Muscle layer of colon (tissue), 2 donors: ENCODE measurements around the gene TBC1D4.

Source experiments
- H3K27ac ChIP-seq: one replicate; pipeline ENCODE4 v1.7.0; 2013; ENCODE audit warnings: low read depth, mild to moderate bottlenecking, low read length, moderate library complexity
- H3K27me3 ChIP-seq, 2 donors: one replicate each; pipeline ENCODE4 v1.7.0; 2013; ENCODE audit warnings: low read length in 2 of 2, mild to moderate bottlenecking in 2 of 2; ENCODE audit not compliant: insufficient read depth in 2 of 2, control insufficient read depth in 1 of 2
- H3K36me3 ChIP-seq: one replicate; pipeline ENCODE4 v1.7.0; 2013; ENCODE audit warnings: mild to moderate bottlenecking, low read length; ENCODE audit not compliant: insufficient read depth
- H3K4me1 ChIP-seq: one replicate; pipeline ENCODE4 v1.7.0; 2013; ENCODE audit warnings: mild to moderate bottlenecking, low read length; ENCODE audit not compliant: insufficient read depth
- H3K4me3 ChIP-seq, 2 donors: one replicate each; pipeline ENCODE4 v1.7.0; 2013; ENCODE audit warnings: low read length in 2 of 2, low read depth in 1 of 2, mild to moderate bottlenecking in 1 of 2, moderate library complexity in 1 of 2
- H3K9ac ChIP-seq: one replicate; pipeline ENCODE4 v1.7.0; 2013; ENCODE audit warnings: low read length
- H3K9me3 ChIP-seq: one replicate; pipeline ENCODE4 v1.7.0; 2013; ENCODE audit warnings: mild to moderate bottlenecking, low read length
- donor health status: abdominal sarcoma.
- donor health status: Adenocarcinoma of cecum.

The TBC1D4 gene

DNA sequence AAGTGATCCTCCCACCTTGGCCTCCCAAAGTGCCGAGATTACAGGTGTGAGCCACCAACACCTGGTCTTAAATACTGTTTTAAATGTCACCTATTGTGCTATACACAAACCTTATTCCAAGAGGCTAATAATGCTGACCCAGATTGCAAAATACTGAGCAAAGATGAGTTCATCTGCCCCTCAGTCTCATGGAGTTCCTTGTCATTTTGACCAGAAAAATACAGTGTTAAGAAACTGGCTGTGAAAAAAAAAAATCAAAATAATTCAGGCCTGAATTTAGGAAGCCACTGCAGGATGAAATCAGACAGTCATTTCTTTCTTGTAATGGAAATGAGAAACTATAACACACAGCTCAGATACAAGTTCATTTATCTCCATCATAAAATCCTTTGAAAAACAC, 59.9 kb downstream of the TBC1D4 start:
- H3K27me3 ChIP-seq, result no peaks in the 10 kb centered on the region
- H3K36me3 ChIP-seq, result no peaks in the 10 kb centered on the region
- no peak overlapping the region for H3K27ac ChIP-seq
- H3K4me1 ChIP-seq, result peaks cover 10% of the 10 kb centered on the region
- H3K4me3 ChIP-seq, result no peak overlapping the region
- H3K9me3 ChIP-seq, result no peaks in the 10 kb centered on the region
- H3K9ac ChIP-seq, result no peak overlapping the region

DNA sequence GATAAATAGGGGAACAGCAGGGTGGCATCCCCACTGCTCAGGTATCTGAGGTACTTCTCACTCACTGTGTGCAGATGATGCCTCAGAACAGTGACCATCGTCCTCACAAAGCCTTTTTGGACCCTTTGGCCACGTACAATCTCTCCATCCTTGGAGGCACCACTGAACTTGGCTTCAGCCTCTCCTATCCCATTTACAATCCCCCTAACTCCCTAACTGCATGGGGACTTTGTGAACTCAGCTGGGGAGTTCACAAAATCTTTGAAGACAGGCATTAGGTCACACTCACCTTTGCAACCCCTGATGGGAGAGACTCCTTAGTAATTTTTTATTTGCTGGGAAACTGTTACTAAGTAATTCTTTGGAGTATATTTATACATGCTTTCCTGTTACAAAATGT, 60.8 kb downstream of the TBC1D4 start:
- Histone ChIP-seq H3K9me3 (no peaks in the 10 kb centered on the region), H3K36me3 (no peaks in the 10 kb centered on the region), H3K9ac (no peak overlapping the region), H3K4me3 (no peak overlapping the region), H3K27me3 (no peaks in the 10 kb centered on the region), H3K4me1 (peaks cover 15% of the 10 kb centered on the region), H3K27ac (no peak overlapping the region)

DNA sequence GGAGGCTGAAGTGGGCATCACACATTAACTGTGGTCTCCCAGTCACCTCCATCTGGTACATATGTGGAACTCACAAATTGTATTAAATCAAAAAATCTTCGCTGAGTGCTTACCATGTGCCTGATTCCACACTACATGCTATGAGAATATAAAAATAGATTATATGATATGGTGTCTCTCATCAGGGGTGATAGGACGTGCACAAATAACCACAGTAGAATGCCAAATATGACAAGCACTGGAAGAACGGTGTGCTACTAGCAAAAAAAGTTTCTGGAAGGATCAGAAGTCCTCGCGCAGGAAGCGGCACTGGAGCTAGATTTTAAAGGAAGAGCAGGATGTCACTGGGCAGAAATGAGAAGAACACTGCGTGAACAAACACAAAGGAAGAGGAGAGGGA, 62.3 kb downstream of the TBC1D4 start:
- Histone ChIP-seq H3K27ac (no peak overlapping the region), H3K9me3 (no peaks in the 10 kb centered on the region), H3K36me3 (no peaks in the 10 kb centered on the region), H3K27me3 (no peaks in the 10 kb centered on the region), H3K4me1 (peaks cover 19% of the 10 kb centered on the region), H3K9ac (no peak overlapping the region), H3K4me3 (no peak overlapping the region)

GRCh38 chr13:75418997-75419396, 63.0 kb downstream of the TBC1D4 start:
- Histone ChIP-seq H3K4me1 (peaks cover 19% of the 10 kb centered on the region), H3K27ac (no peak overlapping the region), H3K27me3 (no peaks in the 10 kb centered on the region), H3K36me3 (no peaks in the 10 kb centered on the region), H3K4me3 (no peak overlapping the region), H3K9me3 (no peaks in the 10 kb centered on the region), H3K9ac (no peak overlapping the region)

GRCh38 chr13:75418186-75418843, 63.7 kb downstream of the TBC1D4 start:
- Histone ChIP-seq H3K27ac (no peak overlapping the region), H3K4me1 (peaks cover 19% of the 10 kb centered on the region), H3K27me3 (no peaks in the 10 kb centered on the region), H3K36me3 (no peaks in the 10 kb centered on the region), H3K9me3 (no peaks in the 10 kb centered on the region), H3K9ac (no peak overlapping the region), H3K4me3 (no peak overlapping the region)

GRCh38 chr13:75417656-75418055, 64.3 kb downstream of the TBC1D4 start:
- H3K4me1 ChIP-seq, result peaks cover 19% of the 10 kb centered on the region
- no peaks in the 10 kb centered on the region for H3K9me3 ChIP-seq
- no peaks in the 10 kb centered on the region for H3K27me3 ChIP-seq
- H3K9ac ChIP-seq, result no peak overlapping the region
- H3K4me3 ChIP-seq, result no peak overlapping the region
- H3K36me3 ChIP-seq, result no peaks in the 10 kb centered on the region
- no peak overlapping the region for H3K27ac ChIP-seq

DNA sequence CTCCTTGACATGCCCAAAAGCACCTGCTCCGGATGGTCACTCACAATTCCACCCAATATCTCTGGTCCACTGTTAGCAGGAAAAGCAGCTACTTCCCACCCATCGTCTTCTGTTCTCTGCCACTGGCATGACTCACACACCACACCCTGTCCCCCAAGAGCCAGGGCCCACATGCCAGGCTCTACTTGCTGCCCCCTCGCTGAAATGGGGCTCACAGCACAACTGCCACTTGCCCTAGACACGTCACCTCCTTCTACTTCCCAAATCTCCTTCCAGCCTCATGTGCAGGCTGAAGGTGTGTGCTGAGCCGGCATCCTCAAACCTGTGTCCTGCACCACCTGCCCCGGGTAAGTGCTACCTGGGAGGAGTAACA, 65.0 kb downstream of the TBC1D4 start:
- Histone ChIP-seq H3K9me3 (no peaks in the 10 kb centered on the region), H3K9ac (no peak overlapping the region), H3K27ac (no peak overlapping the region), H3K4me1 (peaks cover 19% of the 10 kb centered on the region), H3K27me3 (no peaks in the 10 kb centered on the region), H3K36me3 (no peaks in the 10 kb centered on the region), H3K4me3 (no peak overlapping the region)

GRCh38 chr13:75416327-75417011, 65.5 kb downstream of the TBC1D4 start:
- peaks cover 19% of the 10 kb centered on the region for H3K4me1 ChIP-seq
- H3K27me3 ChIP-seq, result no peaks in the 10 kb centered on the region
- H3K4me3 ChIP-seq, result no peak overlapping the region
- H3K9ac ChIP-seq, result no peak overlapping the region
- no peak overlapping the region for H3K27ac ChIP-seq
- H3K9me3 ChIP-seq, result no peaks in the 10 kb centered on the region
- H3K36me3 ChIP-seq, result no peaks in the 10 kb centered on the region

DNA sequence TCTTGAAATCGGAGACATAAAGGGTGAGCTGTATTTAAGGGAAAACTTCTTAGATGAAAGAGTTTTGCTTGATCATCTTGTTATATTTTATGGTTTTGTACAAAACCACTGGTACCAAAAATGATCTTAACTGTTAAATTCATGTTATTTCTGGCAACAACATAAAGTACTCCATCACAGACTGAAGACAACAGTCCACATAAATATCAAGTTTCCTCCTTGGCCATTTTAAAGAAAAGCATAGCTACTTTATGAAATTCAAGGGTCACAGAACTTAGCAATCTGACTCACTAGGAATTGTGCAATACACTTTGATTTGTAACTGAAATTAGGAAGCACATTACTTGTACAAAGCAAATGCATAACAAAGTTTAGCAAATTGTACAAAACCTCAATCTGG, 66.3 kb downstream of the TBC1D4 start:
- peaks cover 19% of the 10 kb centered on the region for H3K4me1 ChIP-seq
- H3K27me3 ChIP-seq, result no peaks in the 10 kb centered on the region
- no peak overlapping the region for H3K27ac ChIP-seq
- H3K36me3 ChIP-seq, result no peaks in the 10 kb centered on the region
- no peaks in the 10 kb centered on the region for H3K9me3 ChIP-seq
- H3K4me3 ChIP-seq, result no peak overlapping the region
- H3K9ac ChIP-seq, result no peak overlapping the region

- Histone ChIP-seq H3K27me3 (no peaks in the 10 kb centered on the region), H3K9ac (no peak overlapping the region), H3K27ac (no peak overlapping the region), H3K36me3 (no peaks in the 10 kb centered on the region), H3K4me1 (peaks cover 19% of the 10 kb centered on the region), H3K9me3 (no peaks in the 10 kb centered on the region), H3K4me3 (no peak overlapping the region)
Measured at GRCh38 chr13:75415171-75415570, 66.8 kb downstream of the TBC1D4 start.

GRCh38 chr13:75414036-75414827, 67.7 kb downstream of the TBC1D4 start:
- no peaks in the 10 kb centered on the region for H3K36me3 ChIP-seq
- no peak overlapping the region for H3K9ac ChIP-seq
- no peak overlapping the region for H3K27ac ChIP-seq
- H3K9me3 ChIP-seq, result no peaks in the 10 kb centered on the region
- peaks cover 19% of the 10 kb centered on the region for H3K4me1 ChIP-seq
- no peak overlapping the region for H3K4me3 ChIP-seq
- no peaks in the 10 kb centered on the region for H3K27me3 ChIP-seq
